Mesenchymal stem cell (in vitro differentiated cells and primary cell): ENCODE data around the gene FCHSD1.

Experiments used
- DNase-seq: peaks from one replicate; pipeline ENCODE4 v3.0.0-alpha.2; 2013
- H2AFZ ChIP-seq: one replicate; pipeline ENCODE4 v1.6.1; 2013; ENCODE audit warnings: low read depth, mild to moderate bottlenecking, control low read depth, inconsistent platforms, low read length, moderate library complexity
- H2AK5ac ChIP-seq: 2 replicates; pipeline ENCODE4 v1.6.1; 2013; ENCODE audit warnings: low read length, moderate library complexity, mild to moderate bottlenecking, inconsistent platforms; ENCODE audit not compliant: severe bottlenecking
- H2BK120ac ChIP-seq: one replicate; pipeline ENCODE4 v1.6.1; 2013; ENCODE audit warnings: low read depth, mild to moderate bottlenecking, inconsistent platforms, low read length, moderate library complexity
- H2BK12ac ChIP-seq, 2 experiments: one replicate each; pipeline ENCODE4 v1.6.1; 2013; ENCODE audit warnings: inconsistent platforms in 2 of 2, low read length in 2 of 2, mild to moderate bottlenecking in 2 of 2, moderate library complexity in 2 of 2, control low read depth in 1 of 2
- H2BK15ac ChIP-seq: one replicate; pipeline ENCODE4 v1.6.1; 2013; ENCODE audit warnings: mild to moderate bottlenecking, low read depth, inconsistent platforms; ENCODE audit not compliant: poor library complexity, severe bottlenecking
- H2BK5ac ChIP-seq: 2 replicates; pipeline ENCODE4 v1.6.1; 2013; ENCODE audit warnings: low read depth, mild to moderate bottlenecking, low read length, control low read depth, inconsistent platforms; ENCODE audit not compliant: poor library complexity, severe bottlenecking
- H3K14ac ChIP-seq, 2 experiments: one replicate each; pipeline ENCODE4 v1.6.1; 2013; ENCODE audit warnings: inconsistent platforms in 2 of 2, low read length in 2 of 2, control low read depth in 1 of 2, mild to moderate bottlenecking in 1 of 2, moderate library complexity in 1 of 2
- H3K18ac ChIP-seq, 2 experiments: one replicate each; pipeline ENCODE4 v1.6.1; 2013; ENCODE audit warnings: inconsistent platforms in 2 of 2, low read length in 2 of 2, control low read depth in 1 of 2, low read depth in 1 of 2, mild to moderate bottlenecking in 1 of 2
- H3K23ac ChIP-seq, 2 experiments: one replicate each; pipeline ENCODE4 v1.6.1; 2013; ENCODE audit warnings: inconsistent platforms in 2 of 2, low read length in 2 of 2, mild to moderate bottlenecking in 2 of 2, moderate library complexity in 2 of 2, control low read depth in 1 of 2
- H3K27ac ChIP-seq: 2 replicates; pipeline ENCODE4 v1.5.1; 2013; ENCODE audit warnings: mild to moderate bottlenecking, moderate library complexity, low read length, control low read depth, inconsistent platforms; ENCODE audit not compliant: poor library complexity, severe bottlenecking
- H3K27me3 ChIP-seq, 2 experiments: 2 replicates each; pipeline versions ENCODE4 v1.6.1 to v1.7.0; 2013; ENCODE audit warnings: low read length in 2 of 2, mild to moderate bottlenecking in 2 of 2, moderate library complexity in 2 of 2, control low read depth in 1 of 2, inconsistent platforms in 1 of 2; ENCODE audit not compliant: control insufficient read depth in 1 of 2, insufficient read depth in 1 of 2
- H3K36me3 ChIP-seq, 2 experiments: 2 replicates each; pipeline versions ENCODE4 v1.6.1 to v1.7.0; 2013; ENCODE audit warnings: low read length in 2 of 2, control low read depth in 1 of 2, inconsistent platforms in 1 of 2, low read depth in 1 of 2, mild to moderate bottlenecking in 1 of 2; ENCODE audit not compliant: insufficient read depth in 2 of 2, control insufficient read depth in 1 of 2
- H3K4ac ChIP-seq, 2 experiments: one replicate each; pipeline ENCODE4 v1.6.1; 2013; ENCODE audit warnings: inconsistent platforms in 2 of 2, low read length in 2 of 2, mild to moderate bottlenecking in 2 of 2, moderate library complexity in 2 of 2, control low read depth in 1 of 2, low read depth in 1 of 2
- H3K4me1 ChIP-seq: 2 replicates; pipeline ENCODE4 v1.6.1; 2013; ENCODE audit warnings: low read depth, low read length, control low read depth; ENCODE audit not compliant: control insufficient read depth, insufficient read depth
- H3K4me2 ChIP-seq: 2 replicates; pipeline ENCODE4 v1.6.1; 2013; ENCODE audit warnings: low read length, mild to moderate bottlenecking, inconsistent platforms; ENCODE audit not compliant: poor library complexity, severe bottlenecking
- H3K4me3 ChIP-seq, 2 experiments: 2 replicates each; pipeline versions ENCODE4 v1.5.1 to v1.7.0; 2013; ENCODE audit warnings: low read length in 2 of 2, mild to moderate bottlenecking in 2 of 2, control low read depth in 1 of 2, low read depth in 1 of 2; ENCODE audit not compliant: insufficient read depth in 1 of 2
- H3K79me1 ChIP-seq: replicated peaks from 2 replicates; pipeline ENCODE4 v1.6.1; 2013; ENCODE audit warnings: mild to moderate bottlenecking, control low read depth, low read length, inconsistent platforms; ENCODE audit not compliant: poor library complexity, severe bottlenecking
- H3K9ac ChIP-seq: 2 replicates; pipeline ENCODE4 v1.7.0; 2013; ENCODE audit warnings: mild to moderate bottlenecking, low read length, moderate library complexity
- H3K9me3 ChIP-seq: 2 replicates; pipeline ENCODE4 v1.7.0; 2013; ENCODE audit warnings: mild to moderate bottlenecking, low read length; ENCODE audit not compliant: control insufficient read depth
- H4K8ac ChIP-seq: one replicate; pipeline ENCODE4 v1.6.1; 2013; ENCODE audit warnings: inconsistent platforms, mild to moderate bottlenecking, low read length, moderate library complexity
- H4K91ac ChIP-seq: one replicate; pipeline ENCODE4 v1.6.1; 2013; ENCODE audit warnings: mild to moderate bottlenecking, low read length, inconsistent platforms
- WGBS: methylation state at CpG from one replicate; pipeline ENCODE4 v1.1.7; 2013; ENCODE audit warnings: mixed read lengths; 5-methylcytosine and 5-hydroxymethylcytosine counted together

FCHSD1 gene

DNA sequence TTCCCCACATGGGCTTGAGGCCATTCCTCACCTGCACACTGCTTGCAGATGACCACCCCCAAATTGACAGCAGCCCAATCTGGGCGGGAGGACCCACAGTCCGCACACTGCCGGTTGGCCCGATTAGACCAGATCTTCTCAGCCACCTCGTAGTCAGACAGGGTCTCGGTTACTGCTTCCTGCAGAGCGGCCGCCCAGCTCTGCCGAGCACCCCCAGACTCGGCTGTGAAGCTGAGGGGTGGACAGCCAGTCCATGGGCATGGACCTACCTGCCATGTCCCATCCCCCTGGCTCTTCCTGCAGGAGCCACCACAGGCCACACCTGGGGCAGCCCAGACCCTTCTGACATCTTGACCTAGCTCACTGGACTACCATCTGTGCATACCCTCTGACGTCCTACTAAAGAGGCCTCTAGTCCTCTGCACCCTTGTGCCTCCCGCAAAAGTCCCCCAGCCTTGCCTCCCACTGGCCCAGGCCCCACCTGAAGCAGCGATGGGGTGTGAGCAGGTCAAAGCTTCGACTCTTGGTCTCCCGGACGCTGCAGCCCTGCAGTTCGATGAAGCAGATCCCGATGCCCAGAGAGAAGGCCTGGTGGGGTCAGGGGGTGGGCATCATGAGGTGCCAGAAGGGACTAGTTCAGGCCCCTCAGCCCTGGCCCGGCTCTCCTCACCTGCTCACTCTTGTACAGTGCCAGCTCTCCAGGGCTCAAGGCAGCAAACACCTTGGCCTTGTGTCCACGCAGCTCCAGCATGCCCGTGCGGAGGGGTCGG is 21.0 kb upstream of the FCHSD1 start:
- Histone ChIP-seq H2BK12ac (no peak overlapping the region), H3K4me3 (no peak overlapping the region), H2AFZ (no peak overlapping the region), H3K9me3 (no peaks in the 10 kb centered on the region), H3K9ac (no peak overlapping the region), H3K27ac (no peak overlapping the region), H3K14ac (no peak overlapping the region), H2AK5ac (no peak overlapping the region), H3K79me1 (no peaks in the 10 kb centered on the region), H3K4me1 (no peaks in the 10 kb centered on the region), H4K91ac (no peak overlapping the region), H3K18ac (no peak overlapping the region), H2BK120ac (no peak overlapping the region), H3K36me3 (peaks cover 28 to 48% of the 10 kb centered on the region in 2 experiments), H2BK5ac (no peak overlapping the region), H3K27me3 (no peaks in the 10 kb centered on the region), H4K8ac (no peak overlapping the region), H3K23ac (no peak overlapping the region), H3K4ac (no peak overlapping the region), H3K4me2 (no peak overlapping the region), H2BK15ac (no peak overlapping the region)
- 95% methylated on average over 23 of the region's 23 CpGs for WGBS
- DNase-seq, result no peak

DNA sequence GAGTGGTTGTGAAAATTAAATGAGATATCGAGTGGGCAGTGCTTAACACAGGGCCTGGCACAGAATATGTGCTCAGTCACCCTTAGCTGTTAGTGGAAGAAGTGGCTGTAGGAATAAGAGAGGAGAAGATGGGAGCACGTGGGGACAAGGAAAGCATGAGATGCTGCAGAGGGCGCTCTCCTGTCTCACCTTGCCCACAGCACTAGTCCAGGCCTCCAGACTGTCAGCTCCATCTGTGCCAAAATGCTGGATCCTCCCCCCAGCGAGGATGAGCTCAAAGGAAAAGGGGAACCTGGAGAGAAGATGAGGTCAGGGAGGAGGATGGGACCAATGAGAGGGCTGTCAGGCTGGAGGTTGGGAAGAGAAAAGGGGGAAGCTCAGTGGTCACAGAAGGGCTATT is 18.3 kb upstream of the FCHSD1 start:
- Histone ChIP-seq H3K4me2 (no peak overlapping the region), H3K79me1 (peaks cover 2% of the 10 kb centered on the region), H3K27me3 (no peaks in the 10 kb centered on the region), H3K9me3 (no peaks in the 10 kb centered on the region), H3K14ac (no peak overlapping the region), H2BK12ac (no peak overlapping the region), H3K23ac (no peak overlapping the region), H2BK120ac (no peak overlapping the region), H3K27ac (no peak overlapping the region), H2AK5ac (no peak overlapping the region), H4K91ac (no peak overlapping the region), H3K4me1 (no peaks in the 10 kb centered on the region), H3K4ac (no peak overlapping the region), H2BK5ac (no peak overlapping the region), H3K9ac (peak overlapping the region; percentile 61), H3K36me3 (peaks cover 26 to 59% of the 10 kb centered on the region in 2 experiments), H2AFZ (no peak overlapping the region), H3K4me3 (no peak overlapping the region), H2BK15ac (no peak overlapping the region), H4K8ac (no peak overlapping the region), H3K18ac (no peak overlapping the region)
- DNase-seq, result no peak
- WGBS, result 84% methylated on average over 2 of the region's 4 CpGs

DNA sequence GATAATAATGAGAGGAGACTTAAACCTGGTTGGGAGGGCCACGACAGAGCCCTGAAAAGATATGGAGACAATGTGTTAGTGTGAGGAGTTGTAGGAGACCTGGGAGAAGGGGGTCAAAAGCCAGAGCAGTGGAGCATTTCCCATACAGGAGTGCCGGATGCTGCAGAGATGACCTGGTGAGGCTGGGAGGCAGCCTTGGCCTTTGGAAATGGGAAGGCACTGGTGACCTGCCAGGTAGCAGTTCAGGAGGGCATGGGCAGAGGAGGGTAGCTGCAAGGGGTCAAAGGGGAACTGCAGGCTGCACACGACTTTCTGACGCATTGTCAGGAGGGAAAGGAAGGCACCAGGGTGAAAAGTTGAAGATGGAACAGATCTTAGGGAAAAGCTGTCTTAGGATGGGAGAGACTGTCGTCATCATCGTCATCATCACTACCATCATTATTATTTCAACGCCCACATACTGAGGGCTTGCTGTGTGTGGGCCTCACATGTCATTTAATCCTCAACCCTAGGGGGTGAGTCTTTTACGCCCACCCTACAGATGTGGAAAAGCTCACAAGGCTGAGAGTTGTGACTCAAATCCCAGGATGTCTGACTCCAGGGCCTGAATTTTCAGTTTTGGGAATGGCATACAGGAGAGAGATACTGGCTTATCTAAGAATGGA is 17.5 kb upstream of the FCHSD1 start:
- no peak overlapping the region for H2BK15ac ChIP-seq
- no peak overlapping the region for H3K4me3 ChIP-seq
- H2AFZ ChIP-seq, result no peak overlapping the region
- H3K4ac ChIP-seq, result no peak overlapping the region
- no peak overlapping the region for H2BK5ac ChIP-seq
- no peak overlapping the region for H4K91ac ChIP-seq
- peak overlapping the region; percentile 61 for H3K9ac ChIP-seq
- 96% methylated on average over 7 of the region's 8 CpGs for WGBS
- no peak overlapping the region for H3K23ac ChIP-seq
- H3K79me1 ChIP-seq, result peaks cover 2% of the 10 kb centered on the region
- no peaks in the 10 kb centered on the region for H3K9me3 ChIP-seq
- no peaks in the 10 kb centered on the region for H3K4me1 ChIP-seq
- H3K27ac ChIP-seq, result no peak overlapping the region
- H4K8ac ChIP-seq, result no peak overlapping the region
- no peak overlapping the region for H3K4me2 ChIP-seq
- no peaks in the 10 kb centered on the region for H3K27me3 ChIP-seq
- H3K18ac ChIP-seq, result no peak overlapping the region
- no peak overlapping the region for H2AK5ac ChIP-seq
- H3K36me3 ChIP-seq, result peaks cover 28 to 65% of the 10 kb centered on the region in 2 experiments
- no peak overlapping the region for H2BK12ac ChIP-seq
- DNase-seq, result no peak
- no peak overlapping the region for H3K14ac ChIP-seq
- no peak overlapping the region for H2BK120ac ChIP-seq

DNA sequence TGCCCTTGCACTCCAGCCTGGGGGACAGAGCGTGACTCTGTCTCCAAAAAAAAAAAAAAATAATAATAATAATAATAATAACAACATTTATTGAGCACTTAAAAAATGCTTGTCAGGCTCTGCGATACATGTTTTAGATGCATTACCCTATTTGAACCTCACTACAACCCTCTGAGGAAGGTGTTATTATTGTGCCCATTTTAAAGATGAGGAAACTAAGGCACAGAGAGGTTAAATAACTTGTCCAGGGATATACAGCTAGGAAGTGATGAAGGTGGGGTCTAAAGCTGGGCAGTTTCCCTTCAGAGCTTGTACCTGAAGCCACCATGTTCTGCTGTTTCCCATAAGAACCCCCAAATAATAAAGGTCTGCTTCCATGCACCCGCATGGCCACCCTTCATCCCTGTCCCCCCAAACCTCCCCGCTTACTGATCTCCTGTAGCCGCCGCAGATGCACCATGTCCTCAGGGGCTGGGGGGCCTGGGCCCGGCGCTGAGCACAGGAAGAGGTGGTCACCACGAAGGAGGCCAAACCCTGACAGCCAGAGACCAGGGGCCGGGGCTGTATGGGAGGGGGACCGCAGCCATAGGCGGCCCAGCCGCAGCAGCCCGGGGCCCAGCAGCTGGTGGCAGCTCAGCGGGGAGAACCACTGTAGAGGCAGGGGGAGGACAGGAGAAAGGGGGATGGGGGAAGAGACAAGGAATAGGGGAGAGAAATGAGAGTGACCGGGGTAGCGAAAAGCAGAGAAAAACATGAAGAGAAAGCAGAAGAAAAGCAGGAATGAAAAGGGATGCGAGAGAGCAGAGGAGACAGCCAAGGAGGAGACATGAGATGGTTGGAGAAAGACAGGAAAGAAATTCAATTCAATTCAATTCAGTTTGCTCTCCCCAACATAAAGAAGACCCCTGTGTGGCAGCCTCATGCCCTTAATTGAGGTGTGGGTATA is 15.1 kb upstream of the FCHSD1 start:
- Histone ChIP-seq H3K23ac (no peak overlapping the region), H3K9ac (no peak overlapping the region), H3K36me3 (peaks cover 37 to 55% of the 10 kb centered on the region in 2 experiments), H3K27ac (no peak overlapping the region), H3K18ac (no peak overlapping the region), H2BK15ac (no peak overlapping the region), H3K4me3 (no peak overlapping the region), H3K4me2 (no peak overlapping the region), H4K91ac (no peak overlapping the region), H2BK120ac (no peak overlapping the region), H3K4me1 (no peaks in the 10 kb centered on the region), H2AFZ (no peak overlapping the region), H3K4ac (no peak overlapping the region), H3K14ac (no peak overlapping the region), H4K8ac (no peak overlapping the region), H3K79me1 (peaks cover 5% of the 10 kb centered on the region), H2AK5ac (no peak overlapping the region), H2BK5ac (no peak overlapping the region), H3K27me3 (no peaks in the 10 kb centered on the region), H3K9me3 (no peaks in the 10 kb centered on the region), H2BK12ac (no peak overlapping the region)
- WGBS, result 96% methylated on average over 15 of the region's 18 CpGs
- no peak for DNase-seq
